ENCODE measurements around the gene TEX19. TPM values are rescaled to one million over a fixed set of nuclear protein-coding genes. Genes with fewer than 3 reads are reported as not detected.

The TEX19 gene
- polyA plus RNA-seq, 1 experiment: 0.04 TPM

DNA sequence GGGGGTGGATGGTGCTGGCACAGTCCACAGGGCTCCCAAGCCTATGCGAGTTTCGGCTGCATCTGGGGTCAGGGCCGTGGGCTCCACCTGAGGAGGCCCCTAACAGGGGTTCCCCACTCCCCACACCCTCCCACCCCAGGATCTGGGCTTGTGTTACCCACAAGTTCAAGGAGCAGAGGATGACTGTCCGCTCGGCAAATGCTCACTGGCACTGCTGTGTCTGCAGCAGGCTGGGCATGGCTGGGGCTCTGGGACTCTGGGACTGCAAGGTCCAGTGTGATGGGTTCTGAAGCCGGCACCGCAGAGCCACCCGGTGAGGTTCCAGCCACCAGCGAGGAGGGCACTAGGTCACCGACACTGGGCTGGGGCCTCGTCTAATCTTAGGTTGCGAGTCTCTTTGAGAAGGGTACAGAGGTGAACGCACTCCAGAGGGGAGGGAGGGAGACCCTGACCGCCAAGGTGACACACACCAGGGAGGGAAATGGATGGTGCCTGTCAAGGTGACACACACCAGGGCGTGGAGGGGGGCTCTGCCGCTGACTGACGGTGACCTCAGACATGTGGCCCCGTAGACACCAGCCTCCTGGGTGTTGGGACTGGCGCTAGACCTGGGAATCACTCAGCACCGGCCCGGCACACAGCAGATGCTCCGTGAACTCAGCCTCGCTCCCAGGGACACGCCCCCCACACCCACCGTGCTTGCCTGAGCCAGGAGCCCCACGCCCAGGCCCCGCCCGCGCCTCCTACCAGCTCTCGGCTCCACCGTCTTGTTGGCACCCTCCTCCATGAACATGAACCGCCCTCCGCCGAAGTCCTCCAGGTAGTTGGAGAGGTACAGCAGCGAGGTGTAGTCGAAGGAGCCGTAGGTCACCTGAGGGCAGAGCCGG is 38.6 kb downstream of the TEX19 start:
- no peak for DNase-seq (ENCODE audit: low read depth, low spot score)
- POLR2A ChIA-PET: no interaction called here

DNA sequence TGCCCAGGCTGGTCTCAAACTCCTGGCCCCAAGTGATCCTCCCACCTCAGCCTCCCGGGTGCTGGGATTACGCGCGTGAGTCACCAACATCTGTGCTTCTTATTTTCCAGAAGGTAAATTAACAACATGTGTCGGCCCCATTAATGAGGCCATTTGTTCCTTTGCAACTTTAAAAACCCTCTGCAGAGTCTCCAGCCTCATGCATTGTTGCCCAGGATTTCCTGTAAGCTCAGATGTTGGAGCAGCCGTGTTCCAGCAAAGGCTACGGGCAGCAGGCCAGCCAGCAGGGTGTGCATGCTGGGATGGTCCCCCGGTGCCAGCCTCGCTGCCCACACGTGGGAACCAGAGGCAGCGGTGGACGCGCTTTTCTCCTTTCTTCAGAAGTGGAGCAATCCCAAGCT is 40.0 kb downstream of the TEX19 start:
- Histone ChIP-seq H3K9me3 (ENCODE audit: control insufficient read depth, insufficient read depth, low read length) (no peaks in the 10 kb centered on the region; the same call in 1 of the 2 replicates), H3K4me3 (ENCODE audit: low read depth, low read length) (no peak overlapping the region), H3K27me3 (ENCODE audit: control insufficient read depth, insufficient read depth, low read length) (no peaks in the 10 kb centered on the region), H3K27ac (ENCODE audit: low read depth, low read length) (no peak overlapping the region)
- no peak for DNase-seq (ENCODE audit: low read depth, low spot score)
- POLR2A ChIA-PET: interaction anchor here (0.7 kb wide), 1 partner anchor 98 kb away, joined by 3 read pairs; no protein-coding TSS in a partner anchor
- TF ChIP-seq, protein P1, sequence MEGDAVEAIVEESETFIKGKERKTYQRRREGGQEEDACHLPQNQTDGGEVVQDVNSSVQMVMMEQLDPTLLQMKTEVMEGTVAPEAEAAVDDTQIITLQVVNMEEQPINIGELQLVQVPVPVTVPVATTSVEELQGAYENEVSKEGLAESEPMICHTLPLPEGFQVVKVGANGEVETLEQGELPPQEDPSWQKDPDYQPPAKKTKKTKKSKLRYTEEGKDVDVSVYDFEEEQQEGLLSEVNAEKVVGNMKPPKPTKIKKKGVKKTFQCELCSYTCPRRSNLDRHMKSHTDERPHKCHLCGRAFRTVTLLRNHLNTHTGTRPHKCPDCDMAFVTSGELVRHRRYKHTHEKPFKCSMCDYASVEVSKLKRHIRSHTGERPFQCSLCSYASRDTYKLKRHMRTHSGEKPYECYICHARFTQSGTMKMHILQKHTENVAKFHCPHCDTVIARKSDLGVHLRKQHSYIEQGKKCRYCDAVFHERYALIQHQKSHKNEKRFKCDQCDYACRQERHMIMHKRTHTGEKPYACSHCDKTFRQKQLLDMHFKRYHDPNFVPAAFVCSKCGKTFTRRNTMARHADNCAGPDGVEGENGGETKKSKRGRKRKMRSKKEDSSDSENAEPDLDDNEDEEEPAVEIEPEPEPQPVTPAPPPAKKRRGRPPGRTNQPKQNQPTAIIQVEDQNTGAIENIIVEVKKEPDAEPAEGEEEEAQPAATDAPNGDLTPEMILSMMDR (IDR thresholded peaks at IDR 0.05; ENCODE audit: low read depth, low read length): no peak
- CTCF ChIA-PET: interaction anchor here (0.6 kb wide), 1 partner anchor 95 kb away, joined by 3 read pairs; no protein-coding TSS in a partner anchor

More for the DNA sequence above, 38.6 kb downstream of the TEX19 start:
- Histone ChIP-seq H3K27ac (ENCODE audit: low read depth, low read length) (no peak overlapping the region), H3K4me3 (ENCODE audit: low read depth, low read length) (no peak overlapping the region), H3K9me3 (ENCODE audit: control insufficient read depth, insufficient read depth, low read length) (no peaks in the 10 kb centered on the region; the same call in 1 of the 2 replicates), H3K27me3 (ENCODE audit: control insufficient read depth, insufficient read depth, low read length) (no peaks in the 10 kb centered on the region)
- CTCF ChIA-PET: no interaction called here
- TF ChIP-seq, protein P1 (IDR thresholded peaks at IDR 0.05; ENCODE audit: low read depth, low read length): no peak

DNA sequence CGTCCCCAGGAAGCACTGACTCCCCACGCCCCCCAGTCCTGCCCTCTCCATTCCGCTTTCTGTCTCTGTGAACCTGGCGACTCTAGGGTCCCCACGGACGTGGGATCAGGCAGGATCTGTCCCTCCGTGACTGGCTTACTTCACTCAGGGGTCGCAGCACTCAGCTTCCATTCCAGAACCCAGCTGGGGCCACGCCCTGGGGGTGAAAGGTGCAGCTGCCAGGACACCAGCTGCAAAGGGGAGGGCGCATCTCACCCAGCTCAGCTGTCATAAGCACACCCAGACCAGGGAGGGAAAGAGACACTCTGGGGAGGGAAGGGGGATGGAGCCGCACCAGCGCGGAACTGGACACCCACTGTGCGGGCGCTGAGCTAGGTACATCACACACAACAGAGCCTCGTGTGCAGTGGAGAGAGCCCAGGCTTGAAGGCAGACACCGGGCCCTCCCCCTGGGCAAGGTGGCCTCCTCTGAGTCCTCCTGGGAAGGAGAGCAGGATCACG is 40.6 kb downstream of the TEX19 start:
- Histone ChIP-seq H3K27me3 (ENCODE audit: control insufficient read depth, insufficient read depth, low read length) (no peaks in the 10 kb centered on the region), H3K27ac (ENCODE audit: low read depth, low read length) (no peak overlapping the region), H3K4me3 (ENCODE audit: low read depth, low read length) (no peak overlapping the region), H3K9me3 (ENCODE audit: control insufficient read depth, insufficient read depth, low read length) (no peaks in the 10 kb centered on the region; the same call in 1 of the 2 replicates)
- TF ChIP-seq, protein P1 (IDR thresholded peaks at IDR 0.05; ENCODE audit: low read depth, low read length): no peak
- ChIA-PET POLR2A (interaction anchor here (0.7 kb wide), 1 partner anchor 99 kb away, joined by 3 read pairs; no protein-coding TSS in a partner anchor), CTCF (interaction anchor here (0.6 kb wide), 1 partner anchor 95 kb away, joined by 3 read pairs; no protein-coding TSS in a partner anchor)
- DNase-seq (ENCODE audit: low read depth, low spot score): no peak

DNA sequence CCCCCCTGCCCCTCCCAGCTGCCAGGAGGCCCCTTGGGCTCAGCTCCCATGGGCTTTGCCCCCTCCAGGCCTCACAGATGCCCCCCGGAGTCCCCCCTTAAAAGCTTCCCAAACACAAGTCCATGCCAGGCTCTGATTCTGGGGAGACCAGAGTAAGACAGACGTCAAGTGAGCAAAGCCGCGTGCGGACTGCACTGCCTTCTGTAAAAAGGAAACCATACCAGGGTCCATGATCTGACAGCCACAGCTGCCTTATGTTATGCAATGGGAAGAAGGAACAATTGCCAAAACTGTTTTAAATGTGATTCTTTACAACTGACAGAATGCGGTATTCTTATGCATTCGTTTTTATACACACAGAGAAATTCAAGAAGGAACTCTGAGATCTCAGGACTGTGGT is 41.2 kb downstream of the TEX19 start:
- POLR2A ChIA-PET: no interaction called here

More for the DNA sequence above, 41.2 kb downstream of the TEX19 start:
- DNase-seq (ENCODE audit: low read depth, low spot score): no peak
- TF ChIP-seq, protein P1 (IDR thresholded peaks at IDR 0.05; ENCODE audit: low read depth, low read length): no peak
- H3K27ac ChIP-seq (ENCODE audit: low read depth, low read length): no peak overlapping the region
- no peak overlapping the region for H3K4me3 ChIP-seq (ENCODE audit: low read depth, low read length)
- CTCF ChIA-PET: no interaction called here
- no peaks in the 10 kb centered on the region for H3K27me3 ChIP-seq (ENCODE audit: control insufficient read depth, insufficient read depth, low read length)
- H3K9me3 ChIP-seq (ENCODE audit: control insufficient read depth, insufficient read depth, low read length): no peaks in the 10 kb centered on the region; the same call in 1 of the 2 replicates

All from AG04450 (cell line).